Bone marrow (tissue), 2 donors: ENCODE results near the gene CNP.

ENCODE experiments used
- DNase-seq, 2 donors: peaks; one replicate each; lab custom pipeline; 2025; lab: John Stamatoyannopoulos, UW

Gene CNP

GRCh38 chr17:41942626-41943373 is 23.8 kb upstream of the CNP start:
- DNase-seq: no peak

GRCh38 chr17:41943492-41943891 is 23.1 kb upstream of the CNP start:
- DNase-seq: no peak

DNA sequence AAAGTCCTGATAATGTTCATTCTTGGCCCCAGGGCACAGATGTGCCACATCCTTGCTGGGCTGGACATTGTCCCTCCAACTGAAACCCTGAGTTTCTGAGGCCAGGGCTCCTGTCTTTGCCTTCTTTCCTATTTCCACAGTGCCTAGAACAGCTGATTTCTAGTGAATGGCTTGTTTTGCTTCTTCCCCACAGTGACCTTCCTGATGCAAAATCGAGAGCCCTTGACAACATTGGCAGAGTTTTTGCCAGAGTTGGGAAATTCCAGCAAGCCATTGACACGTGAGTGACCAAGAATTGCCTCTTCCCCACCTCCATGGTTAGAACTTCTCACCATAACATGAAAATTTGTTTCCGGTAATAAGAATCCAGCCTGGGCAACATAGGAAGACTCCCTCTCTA is 21.7 kb upstream of the CNP start:
- DNase-seq: no peak

- no peak for DNase-seq
Measured at GRCh38 chr17:41948762-41949460, 17.7 kb upstream of the CNP start.

DNA sequence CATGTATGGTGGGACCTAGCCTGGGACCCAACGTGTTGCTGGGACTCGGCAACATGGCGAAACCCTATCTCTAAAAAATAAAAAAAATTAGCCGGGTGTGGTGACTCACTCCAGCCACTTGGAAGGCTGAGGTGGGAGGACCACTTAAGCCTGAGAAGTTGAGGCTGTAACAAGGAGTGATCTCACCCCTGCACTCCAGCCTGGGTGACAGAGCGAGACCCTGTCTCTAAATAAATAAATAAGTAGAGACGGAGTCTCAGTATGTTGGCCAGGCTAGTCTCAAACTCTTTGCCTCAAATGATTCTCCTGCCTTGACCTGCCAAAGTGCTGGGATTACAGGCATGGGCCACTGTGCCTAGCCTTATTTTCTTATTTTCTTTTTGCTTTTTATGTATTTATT is 10.1 kb upstream of the CNP start:
- no peak for DNase-seq

GRCh38 chr17:41957031-41957868 is 9.3 kb upstream of the CNP start:
- no peak for DNase-seq

- DNase-seq: no peak
Measured at GRCh38 chr17:41957869-41958439, 8.6 kb upstream of the CNP start.

- DNase-seq: no peak
Measured at GRCh38 chr17:41959030-41959335, 7.6 kb upstream of the CNP start.

DNA sequence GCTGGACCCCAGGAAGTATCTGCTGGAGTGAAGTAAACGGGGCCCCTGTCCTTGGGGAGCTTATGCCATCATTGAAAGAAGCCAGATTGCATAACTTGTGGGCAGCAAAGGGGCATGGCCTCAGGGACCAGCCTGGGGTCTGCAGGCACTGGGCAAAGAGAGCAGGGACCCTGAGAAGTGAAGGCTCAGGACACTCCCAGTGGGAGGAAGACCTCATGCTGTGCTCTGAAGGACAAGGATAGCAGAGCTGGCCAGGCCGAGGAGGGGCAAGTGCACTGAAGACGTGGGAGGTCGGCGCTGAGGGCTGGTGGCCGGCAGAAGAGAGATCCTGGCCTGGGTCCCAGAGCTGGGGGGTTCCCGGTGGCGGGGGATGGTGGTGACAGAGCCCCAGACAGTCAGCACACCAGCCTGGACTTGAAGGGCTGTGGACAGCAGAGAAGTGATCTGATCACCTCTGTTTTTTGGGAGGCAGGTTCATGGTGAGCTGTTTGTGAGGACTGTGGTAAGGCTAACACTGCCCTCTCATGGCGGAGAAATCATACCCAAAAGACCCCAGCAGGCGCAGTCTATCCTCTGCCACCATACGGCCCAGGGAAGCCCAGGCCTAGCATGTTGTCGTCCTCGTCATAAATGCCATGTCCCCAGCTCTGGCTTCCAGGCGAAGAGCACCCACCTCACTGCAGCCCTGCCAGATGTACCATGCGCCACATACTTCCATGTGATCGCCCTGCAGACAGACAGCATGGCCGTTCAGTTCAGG is 7.1 kb upstream of the CNP start:
- DNase-seq: peak in 1 of 2 donors; percentile 28

DNA sequence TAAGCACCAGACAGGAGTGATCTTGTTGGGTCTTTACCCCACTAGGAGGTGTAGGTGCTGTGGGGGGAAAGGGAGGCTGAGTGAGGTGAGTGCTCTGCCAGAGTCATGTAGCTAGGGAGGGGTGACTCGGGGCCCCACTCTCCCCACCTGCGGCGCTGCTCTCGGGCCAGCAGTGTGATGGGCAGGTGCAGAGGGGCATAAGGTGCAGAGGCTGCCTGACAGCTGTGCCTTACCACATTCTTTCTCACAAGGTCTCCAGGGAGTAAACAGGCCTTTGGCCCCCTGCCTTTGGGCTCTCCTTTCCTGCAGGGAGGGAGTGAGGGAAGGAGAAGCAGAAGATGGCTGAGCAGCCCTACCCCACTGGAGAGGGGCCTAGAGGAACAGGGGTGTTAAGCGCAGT is 4.5 kb upstream of the CNP start:
- no peak for DNase-seq

DNA sequence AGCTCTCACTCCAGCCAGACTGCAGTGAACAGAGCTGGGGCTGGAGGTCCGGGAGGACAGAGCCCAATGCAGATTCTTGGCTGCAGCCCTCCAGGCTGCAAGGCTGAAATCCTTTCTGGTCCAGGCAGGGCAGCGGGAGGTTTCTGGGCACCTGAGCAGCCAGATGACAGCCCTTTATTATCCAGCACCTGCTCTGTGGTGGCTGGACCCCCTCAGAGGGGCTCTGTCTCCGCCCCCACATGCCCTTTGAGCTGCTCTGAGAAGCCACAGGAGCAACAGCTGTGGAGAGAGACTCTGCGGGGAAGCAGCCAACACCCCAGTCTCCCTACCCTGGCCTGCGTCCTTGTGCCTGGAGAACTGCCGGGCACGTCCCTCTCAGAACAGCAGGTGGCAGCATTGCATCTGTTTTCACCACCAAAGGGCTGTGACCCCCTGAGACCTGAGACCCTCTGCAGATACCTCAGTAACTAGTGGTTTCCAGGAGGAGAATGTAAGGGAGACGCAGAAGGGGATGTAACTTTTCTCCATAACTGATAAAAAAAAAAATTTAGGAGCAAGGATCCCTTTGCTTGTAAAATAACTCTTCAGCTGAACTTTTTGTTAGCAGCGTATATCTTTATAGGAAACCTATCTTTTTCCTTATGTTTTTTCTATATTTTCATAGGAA is 3.7 kb upstream of the CNP start:
- DNase-seq: peak; percentile 25 to 65

- DNase-seq: peak in 1 of 2 donors; percentile 39
Measured at GRCh38 chr17:41965694-41966462, 717 bp upstream of the CNP start.

DNA sequence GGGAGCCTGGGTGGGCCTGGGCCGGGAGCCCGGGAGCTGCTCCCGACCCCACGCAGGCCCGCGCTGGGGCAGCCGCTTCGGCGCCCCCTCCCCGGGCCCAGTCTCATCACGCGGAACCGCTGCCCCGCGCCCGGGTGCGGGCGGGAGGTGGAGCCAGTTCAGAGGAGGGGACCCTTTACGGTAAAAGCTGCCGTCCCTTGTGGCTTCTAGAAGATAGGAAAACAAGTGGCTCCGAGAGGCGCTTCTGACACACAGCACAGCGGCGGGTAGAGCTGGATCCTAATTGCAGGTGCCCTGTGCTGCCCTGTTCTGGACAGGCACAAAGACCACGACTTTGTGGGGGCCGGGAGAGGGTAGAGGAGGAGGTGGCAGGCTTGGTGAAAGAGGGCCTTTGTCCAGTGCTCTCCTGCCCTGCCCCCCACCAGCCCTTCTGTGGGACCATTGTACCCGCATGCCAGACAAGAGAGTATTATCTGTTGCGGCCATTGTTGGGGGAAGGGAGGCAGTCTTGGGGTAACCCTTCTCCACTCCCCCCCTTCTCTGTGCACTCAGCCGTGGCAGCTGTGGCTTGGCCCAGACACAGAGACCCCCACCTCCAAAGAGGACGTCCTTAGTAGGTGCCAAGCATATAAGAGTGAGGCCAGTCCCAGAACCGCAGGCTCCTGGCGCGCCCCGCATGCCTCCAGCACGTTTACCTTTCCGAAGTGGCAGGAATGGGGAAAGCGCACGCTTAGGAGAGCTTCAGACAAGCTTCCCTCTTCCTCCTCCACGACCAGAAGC is 736 bp downstream of the CNP start:
- no peak for DNase-seq

- DNase-seq: no peak
Measured at GRCh38 chr17:41967921-41968578, 1.5 kb downstream of the CNP start.

DNA sequence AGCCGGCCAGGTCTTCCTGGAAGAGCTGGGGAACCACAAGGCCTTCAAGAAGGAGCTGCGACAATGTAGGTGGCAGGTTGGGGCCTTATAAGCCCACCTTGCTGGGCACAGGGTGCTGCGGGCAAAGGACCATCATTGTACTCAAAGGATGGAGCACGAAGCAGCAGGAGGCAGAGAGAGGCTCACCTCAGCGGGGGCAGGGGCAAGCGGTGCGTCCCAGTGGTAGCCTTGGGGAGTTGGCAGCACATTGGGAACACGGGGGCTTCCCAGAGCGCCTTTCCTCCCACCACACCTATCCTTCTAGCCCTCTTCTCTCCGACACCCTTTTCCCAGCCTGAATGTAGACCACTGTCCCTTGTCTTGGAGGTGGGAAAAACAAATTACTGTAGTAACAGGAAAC is 2.1 kb downstream of the CNP start:
- no peak for DNase-seq

DNA sequence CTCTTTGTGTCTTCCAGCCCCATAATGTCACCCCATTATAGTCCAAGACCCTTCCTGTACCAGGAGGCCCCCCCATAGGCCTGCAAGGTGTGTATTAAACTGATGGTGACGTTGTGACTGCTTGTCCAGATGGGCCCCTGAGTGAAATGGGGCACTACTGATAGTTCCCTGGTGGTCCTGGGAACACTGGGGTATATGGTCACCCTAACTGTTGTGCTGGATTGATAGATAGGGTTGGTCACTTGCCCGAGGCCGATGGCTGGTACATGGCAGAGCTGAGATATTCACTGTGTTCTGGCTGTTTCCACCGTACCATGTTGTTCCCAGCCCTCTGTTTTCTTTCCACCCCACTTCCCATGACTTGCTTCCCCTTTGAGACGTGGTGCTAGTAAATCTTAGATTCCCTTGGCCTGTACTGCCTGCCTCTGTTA is 4.3 kb downstream of the CNP start:
- DNase-seq: no peak

- no peak for DNase-seq
Measured at GRCh38 chr17:41971721-41972523, 5.3 kb downstream of the CNP start.
